ENCODE results near the gene DNAJC5G.
"Not testable (repeated sequence)": the region's sequence is repeated elsewhere in the genome, so short reads cannot be mapped to it uniquely, and the experiment has no call there.

Gene DNAJC5G

GRCh38 chr2:27280826-27281225, 5.6 kb downstream of the DNAJC5G start:
- no peak for DNase-seq (ENCODE audit: low read depth in 2 of 2, low spot score in 1 of 2)

- no peak for DNase-seq (ENCODE audit: low read depth in 2 of 2, low spot score in 1 of 2)
These were observed 6.2 kb downstream of the DNAJC5G start for GRCh38 chr2:27281442-27281841.

GRCh38 chr2:27281855-27282559, 6.8 kb downstream of the DNAJC5G start, which contains the start of gene TRIM54:
TRIM54 (plus strand) TSS chr2:27282429; CDS start chr2:27282732, 303 bp downstream.
- DNase-seq (ENCODE audit: low read depth in 2 of 2, low spot score in 1 of 2), result no peak

- no peak for DNase-seq (ENCODE audit: low read depth in 2 of 2, low spot score in 1 of 2)
These were observed 7.7 kb downstream of the DNAJC5G start for GRCh38 chr2:27282892-27283291.

- DNase-seq (ENCODE audit: low read depth in 2 of 2, low spot score in 1 of 2), result no peak
These were observed 9.8 kb downstream of the DNAJC5G start for GRCh38 chr2:27284996-27285395.

- DNase-seq (ENCODE audit: low read depth in 2 of 2, low spot score in 1 of 2), result no peak
These were observed 10.2 kb downstream of the DNAJC5G start for GRCh38 chr2:27285481-27285880.

- no peak for DNase-seq (ENCODE audit: low read depth in 2 of 2, low spot score in 1 of 2)
These were observed 13.4 kb downstream of the DNAJC5G start for GRCh38 chr2:27288610-27289009.

GRCh38 chr2:27290549-27290948, 15.3 kb downstream of the DNAJC5G start:
- no peak for DNase-seq (ENCODE audit: low read depth in 2 of 2, low spot score in 1 of 2)

GRCh38 chr2:27291865-27292264, 16.6 kb downstream of the DNAJC5G start:
- DNase-seq (ENCODE audit: low read depth in 2 of 2, low spot score in 1 of 2), result no peak

- DNase-seq (ENCODE audit: low read depth in 2 of 2, low spot score in 1 of 2), result no peak
These were observed 19.7 kb downstream of the DNAJC5G start for GRCh38 chr2:27294928-27295327.

- DNase-seq (ENCODE audit: low read depth in 2 of 2, low spot score in 1 of 2), result no peak
These were observed 21.2 kb downstream of the DNAJC5G start for GRCh38 chr2:27296481-27296880.

GRCh38 chr2:27297195-27297594, 22.0 kb downstream of the DNAJC5G start:
- no peak for DNase-seq (ENCODE audit: low read depth in 2 of 2, low spot score in 1 of 2)

GRCh38 chr2:27298391-27299080, 23.3 kb downstream of the DNAJC5G start:
- no peak for DNase-seq (ENCODE audit: low read depth in 2 of 2, low spot score in 1 of 2)

GRCh38 chr2:27300606-27301005, 25.4 kb downstream of the DNAJC5G start:
- not testable (repeated sequence) for DNase-seq (ENCODE audit: low read depth in 2 of 2, low spot score in 1 of 2)

GRCh38 chr2:27303093-27304025, 28.1 kb downstream of the DNAJC5G start:
- DNase-seq (ENCODE audit: low read depth in 2 of 2, low spot score in 1 of 2), result no peak

- DNase-seq (ENCODE audit: low read depth in 2 of 2, low spot score in 1 of 2), result no peak
These were observed 29.4 kb downstream of the DNAJC5G start for GRCh38 chr2:27304488-27305240.

GRCh38 chr2:27305516-27305915, 30.3 kb downstream of the DNAJC5G start:
- no peak for DNase-seq (ENCODE audit: low read depth in 2 of 2, low spot score in 1 of 2)

- DNase-seq (ENCODE audit: low read depth in 2 of 2, low spot score in 1 of 2), result no peak
These were observed 30.9 kb downstream of the DNAJC5G start for GRCh38 chr2:27306136-27306535.

- no peak for DNase-seq (ENCODE audit: low read depth in 2 of 2, low spot score in 1 of 2)
These were observed 31.5 kb downstream of the DNAJC5G start for GRCh38 chr2:27306573-27307286.

GRCh38 chr2:27307287-27307544, 32.0 kb downstream of the DNAJC5G start:
- DNase-seq (ENCODE audit: low read depth in 2 of 2, low spot score in 1 of 2), result no peak
